ENCODE measurements around the gene MESP2.

- TF ChIP-seq, protein P1, sequence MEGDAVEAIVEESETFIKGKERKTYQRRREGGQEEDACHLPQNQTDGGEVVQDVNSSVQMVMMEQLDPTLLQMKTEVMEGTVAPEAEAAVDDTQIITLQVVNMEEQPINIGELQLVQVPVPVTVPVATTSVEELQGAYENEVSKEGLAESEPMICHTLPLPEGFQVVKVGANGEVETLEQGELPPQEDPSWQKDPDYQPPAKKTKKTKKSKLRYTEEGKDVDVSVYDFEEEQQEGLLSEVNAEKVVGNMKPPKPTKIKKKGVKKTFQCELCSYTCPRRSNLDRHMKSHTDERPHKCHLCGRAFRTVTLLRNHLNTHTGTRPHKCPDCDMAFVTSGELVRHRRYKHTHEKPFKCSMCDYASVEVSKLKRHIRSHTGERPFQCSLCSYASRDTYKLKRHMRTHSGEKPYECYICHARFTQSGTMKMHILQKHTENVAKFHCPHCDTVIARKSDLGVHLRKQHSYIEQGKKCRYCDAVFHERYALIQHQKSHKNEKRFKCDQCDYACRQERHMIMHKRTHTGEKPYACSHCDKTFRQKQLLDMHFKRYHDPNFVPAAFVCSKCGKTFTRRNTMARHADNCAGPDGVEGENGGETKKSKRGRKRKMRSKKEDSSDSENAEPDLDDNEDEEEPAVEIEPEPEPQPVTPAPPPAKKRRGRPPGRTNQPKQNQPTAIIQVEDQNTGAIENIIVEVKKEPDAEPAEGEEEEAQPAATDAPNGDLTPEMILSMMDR (conservative IDR thresholded peaks at IDR 0.05; ENCODE audit: low read length), result no peak
- no peak for TF ChIP-seq EZH2phosphoT487 (IDR thresholded peaks at IDR 0.05; ENCODE audit: borderline replicate concordance, low read depth, low read length)
Measured at GRCh38 chr15:89766357-89767311, 9.5 kb upstream of the MESP2 start.

All from OCI-LY7 (cell line).